Psoas muscle (tissue), 8 donors: Measurements from ENCODE around the gene UNC5C. TPM values are rescaled to one million over a fixed set of nuclear protein-coding genes. Genes with fewer than 3 reads are reported as not detected.
"Not testable (repeated sequence)": the region's sequence is repeated elsewhere in the genome, so short reads cannot be mapped to it uniquely, and the experiment has no call there.

Source experiments
- ATAC-seq, 4 donors: fragments of 200-7000 bp; cut with Tn5 transposase; one replicate each; pipeline ENCODE4 v1.9.1; 2020; ENCODE audit warnings: moderate library complexity in 3 of 4, mild to moderate bottlenecking in 2 of 4
- DNase-seq, 2 donors: peaks; one replicate each; pipeline ENCODE4 v3.0.0-alpha.2; 2020
- H3K27ac ChIP-seq: fragments of 200-600 bp; one replicate; pipeline ENCODE4 v1.8.0; 2022
- H3K27me3 ChIP-seq, 3 donors: fragments of 200-600 bp in 1 of 3; one replicate each; pipeline versions ENCODE4 v1.6.1 to v1.8.0; 2013 to 2022; ENCODE audit warnings: low read length in 2 of 3, mild to moderate bottlenecking in 2 of 3, moderate library complexity in 1 of 3; ENCODE audit not compliant: insufficient read depth in 3 of 3
- H3K36me3 ChIP-seq, 2 donors: fragments of 200-600 bp in 1 of 2; one replicate each; pipeline versions ENCODE4 v1.6.1 to v1.8.0; 2013 to 2022; ENCODE audit warnings: low read depth in 1 of 2, mild to moderate bottlenecking in 1 of 2, moderate library complexity in 1 of 2; ENCODE audit not compliant: insufficient read depth in 1 of 2
- H3K4me1 ChIP-seq: fragments of 200-600 bp; one replicate; pipeline ENCODE4 v1.8.0; 2022
- H3K4me3 ChIP-seq: fragments of 200-600 bp; one replicate; pipeline ENCODE4 v1.8.0; 2022; ENCODE audit warnings: mild to moderate bottlenecking
- H3K9me3 ChIP-seq: fragments of 200-600 bp; one replicate; pipeline ENCODE4 v1.8.0; 2022
- CTCF ChIP-seq: fragments of 200-600 bp; IDR thresholded peaks from one replicate; pipeline ENCODE4 v1.8.0; 2022; ENCODE audit warnings: antibody characterized with exemption
- whole genome bisulfite sequencing, 3 donors: extraction: QIAGEN DNeasy Blood & Tissue Kit; methylation state at CpG; one replicate each; pipeline versions ENCODE4 v1.1.6 to v1.1.7; 2013; 5-methylcytosine and 5-hydroxymethylcytosine counted together
- intact Hi-C, 2 donors: fragments of 100-400 bp; cut with DNase I; formaldehyde crosslinking; loops; one replicate each; pipeline versions ENCODE4 v1.11.0 to v1.14.2; 2022
- polyA plus RNA-seq, 3 donors: library from polyadenylated mRNA; stranded (reverse); fragments of 200-250 nt; gene quantifications; one replicate each; pipeline ENCODE4 v1.2.3, GENCODE V29; 2013
- total RNA-seq, 4 donors: library from RNA; stranded (reverse); fragmentation: NEBNext Ultra II Directional in 2 of 4; extraction: Animal tissue kit (Norgen Biotek cat#: 25700) in 2 of 4; gene quantifications; one replicate each; pipeline versions ENCODE4 v1.2.1 to v1.2.4, GENCODE V29; 2021 to 2023
- donor health status: healthy with polysubstance abuse.
- donor health status: DM: no; HTN: no; CAD: no; lungs with moderate emphysema.
- donor health status: Bipolar disorder and iron deficiency.
- donor health status: healthy.
- donor health status: DM: yes; HTN: yes; CAD: no.
- donor health status: DM: no; HTN: no; CAD: no.
- donor health status: DM: no; HTN: no; CAD: no.
- donor health status: DM: yes; HTN: yes; CAD: no.

Gene UNC5C
- total and polyA plus RNA-seq, 7 donors = 0.04 to 1.1 (median 0.19) TPM

- no peak for TF ChIP-seq CTCF
- Histone ChIP-seq H3K36me3 (peaks cover 0 to 12% of the 10 kb centered on the region in 2 donors), H3K27me3 (no peaks in the 10 kb centered on the region), H3K9me3 (no peaks in the 10 kb centered on the region), H3K4me3 (no peak overlapping the region), H3K27ac (no peak overlapping the region), H3K4me1 (no peaks in the 10 kb centered on the region)
- DNase-seq (no peak), ATAC-seq (no peak)
- WGBS, 3 donors = 78 to 82% (median 78%) methylated on average over 5 of the region's 5 CpGs
- intact Hi-C loops = no loop called here
Measured at GRCh38 chr4:95153182-95153581, 395.6 kb downstream of the UNC5C start.

DNA sequence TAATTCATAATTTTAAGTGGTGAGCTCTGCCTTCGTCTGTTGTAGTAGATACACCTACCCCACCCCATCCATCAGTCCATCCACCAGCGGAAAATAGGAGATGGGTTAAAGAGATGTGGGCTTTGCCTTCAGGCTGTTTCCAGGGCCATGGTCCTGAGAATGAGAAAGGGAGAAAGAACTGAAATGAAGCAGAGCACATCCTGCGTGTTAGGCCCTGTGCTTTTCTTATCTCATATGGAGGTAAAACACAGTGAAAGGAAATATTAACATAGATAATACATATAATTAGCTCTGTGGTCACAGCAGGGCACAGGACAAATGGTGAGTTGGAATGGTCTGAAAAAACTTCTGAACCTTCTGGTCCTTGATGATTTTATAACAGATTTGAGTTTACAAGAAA, 397.5 kb downstream of the UNC5C start:
- H3K9me3 ChIP-seq = no peaks in the 10 kb centered on the region
- H3K36me3 ChIP-seq = peaks cover 0 to 12% of the 10 kb centered on the region in 2 donors
- intact Hi-C loops = no loop called here
- H3K4me3 ChIP-seq = no peak overlapping the region
- ATAC-seq (no peak), DNase-seq (no peak)
- H3K27ac ChIP-seq = no peak overlapping the region
- no peaks in the 10 kb centered on the region for H3K4me1 ChIP-seq
- TF ChIP-seq CTCF = no peak
- WGBS, 3 donors = 94 to 99% (median 95%) methylated on average over 3 of the region's 3 CpGs
- no peaks in the 10 kb centered on the region for H3K27me3 ChIP-seq

DNA sequence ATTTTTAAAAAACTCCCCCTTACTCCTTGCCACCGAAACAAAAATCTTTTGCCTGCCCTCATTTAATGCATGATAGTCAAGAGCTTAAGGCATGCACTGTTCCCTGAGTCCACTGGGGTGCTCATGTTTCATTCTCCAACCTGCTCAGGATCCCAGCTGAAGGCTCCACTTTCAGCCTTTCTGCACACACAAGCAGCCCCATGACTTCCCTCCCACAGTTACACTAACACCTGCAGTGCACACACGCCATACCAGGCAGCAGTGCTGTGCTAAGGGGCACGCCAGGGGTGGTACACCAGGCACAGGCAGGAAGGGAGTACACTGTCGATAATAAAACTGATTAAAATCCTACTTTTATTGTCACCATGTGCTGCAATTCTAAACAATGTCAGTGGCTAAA, 405.8 kb downstream of the UNC5C start:
- no peak for DNase-seq
- no peaks in the 10 kb centered on the region for H3K9me3 ChIP-seq
- intact Hi-C loops = no loop called here
- H3K27ac ChIP-seq = no peak overlapping the region
- no peak for ATAC-seq
- TF ChIP-seq CTCF = no peak
- no peaks in the 10 kb centered on the region for H3K27me3 ChIP-seq
- H3K36me3 ChIP-seq = no peaks in the 10 kb centered on the region
- H3K4me1 ChIP-seq = no peaks in the 10 kb centered on the region
- no peak overlapping the region for H3K4me3 ChIP-seq
- 59 to 83% (median 79%) methylated on average over 4 of the region's 4 CpGs for WGBS, 3 donors

DNA sequence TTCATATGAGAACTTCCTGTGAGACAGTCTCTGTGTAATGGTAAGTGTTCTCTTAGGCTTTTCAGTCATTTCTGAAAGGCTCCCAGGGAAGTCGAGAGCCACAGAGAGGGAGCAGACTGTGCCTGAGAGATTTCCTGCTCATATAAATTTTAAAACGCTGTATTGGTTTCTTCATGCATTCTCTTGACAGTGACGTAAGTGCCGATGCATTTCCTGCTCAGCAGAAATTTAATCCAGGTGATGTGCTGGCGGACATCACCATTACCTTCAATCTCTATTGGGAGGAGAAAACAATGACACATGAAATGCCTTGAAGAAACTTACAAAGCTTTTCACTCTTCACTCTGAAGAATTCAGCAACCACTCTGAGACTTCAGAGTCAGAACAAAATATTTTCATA, 407.4 kb downstream of the UNC5C start:
- ATAC-seq = no peak
- intact Hi-C loops = no loop called here
- no peaks in the 10 kb centered on the region for H3K27me3 ChIP-seq
- H3K4me1 ChIP-seq = no peaks in the 10 kb centered on the region
- 45 to 54% (median 50%) methylated on average over 5 of the region's 5 CpGs for WGBS, 3 donors
- no peak overlapping the region for H3K27ac ChIP-seq
- no peak overlapping the region for H3K4me3 ChIP-seq
- H3K9me3 ChIP-seq = no peaks in the 10 kb centered on the region
- no peak for TF ChIP-seq CTCF
- no peaks in the 10 kb centered on the region for H3K36me3 ChIP-seq
- no peak for DNase-seq

DNA sequence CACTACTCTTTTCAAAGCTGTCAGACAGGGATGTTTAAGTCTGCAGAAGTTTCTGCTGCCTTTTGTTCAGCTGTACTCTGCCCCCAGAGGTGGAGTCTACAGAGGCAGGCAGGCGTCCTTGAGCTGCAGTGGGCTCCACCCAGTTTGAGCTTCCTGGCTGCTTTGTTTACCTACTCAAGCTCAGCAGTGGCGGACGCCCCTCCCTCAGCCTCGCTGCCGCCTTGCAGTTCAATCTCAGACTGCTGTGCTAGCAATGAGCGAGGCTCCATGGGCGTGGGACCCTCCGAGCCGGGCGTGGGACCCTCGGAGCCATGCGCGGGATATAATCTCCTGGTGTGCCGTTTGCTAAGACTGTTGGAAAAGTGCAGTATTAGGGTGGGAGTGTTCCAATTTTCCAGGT, 409.3 kb downstream of the UNC5C start:
- H3K27me3 ChIP-seq, intact Hi-C loops, H3K9me3 ChIP-seq, H3K27ac ChIP-seq, H3K4me3 ChIP-seq, DNase-seq, H3K4me1 ChIP-seq, H3K36me3 ChIP-seq, ATAC-seq: not testable (repeated sequence)
- 95 to 98% (median 97%) methylated on average over 14 of the region's 14 CpGs for WGBS, 3 donors

DNA sequence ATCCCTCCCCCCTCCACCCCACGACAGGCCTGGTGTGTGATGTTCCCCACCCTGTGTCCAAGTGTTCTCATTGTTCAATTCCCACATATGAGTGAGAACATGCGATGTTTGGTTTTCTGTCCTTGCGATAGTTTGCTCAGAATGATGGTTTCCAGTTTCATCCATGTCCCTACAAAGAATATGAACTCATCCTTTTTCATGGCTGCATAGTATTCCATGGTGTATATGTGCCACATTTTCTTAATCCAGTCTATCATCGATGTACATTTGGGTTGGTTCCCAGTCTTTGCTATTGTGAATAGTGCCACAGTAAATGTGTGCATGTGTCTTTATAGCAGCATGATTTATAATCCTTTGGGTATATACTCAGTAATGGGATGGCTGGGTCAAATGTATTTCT, 414.8 kb downstream of the UNC5C start:
- DNase-seq, ATAC-seq, H3K27ac ChIP-seq, H3K27me3 ChIP-seq, H3K4me3 ChIP-seq, H3K9me3 ChIP-seq, H3K4me1 ChIP-seq, intact Hi-C loops: not testable (repeated sequence)
- WGBS, 3 donors = 96 to 99% (median 98%) methylated on average over 4 of the region's 4 CpGs
- peaks cover 0 to 11% of the 10 kb centered on the region in 2 donors for H3K36me3 ChIP-seq
